GM12878 (cell line): ENCODE data around the gene ELMO2. TPM values are rescaled to one million over a fixed set of nuclear protein-coding genes. Genes with fewer than 3 reads are reported as not detected.

Experiments used
- BCL3 ChIP-seq: IDR thresholded peaks from 2 replicates; pipeline ENCODE4 v1.6.1; 2011; ENCODE audit warnings: borderline replicate concordance, low read depth, mild to moderate bottlenecking, moderate library complexity, low read length; ENCODE audit not compliant: insufficient read depth, poor library complexity, severe bottlenecking
- CREM ChIP-seq: IDR thresholded peaks from 2 replicates; pipeline ENCODE4 v1.6.1; 2014; ENCODE audit warnings: antibody characterized with exemption, low read depth
- CUX1 ChIP-seq: IDR thresholded peaks from 2 replicates; pipeline ENCODE4 v1.6.1; 2012; ENCODE audit warnings: improper control_type of control experiment, low read depth, low read length; ENCODE audit not compliant: insufficient replicate concordance
- DPF2 ChIP-seq: fragments of 450-650 bp; IDR thresholded peaks from 2 replicates; pipeline ENCODE4 v1.6.1; 2017; ENCODE audit warnings: mild to moderate bottlenecking
- IRF5 ChIP-seq: fragments of 450-650 bp; IDR thresholded peaks from 2 replicates; pipeline ENCODE4 v1.6.1; 2017; ENCODE audit warnings: borderline replicate concordance
- KDM1A ChIP-seq: fragments of 200-600 bp; sonication (generic); IDR thresholded peaks from 2 replicates; pipeline ENCODE4 v1.6.1; 2016; ENCODE audit warnings: borderline replicate concordance
- PAX8 ChIP-seq: fragments of 450-650 bp; IDR thresholded peaks from 2 replicates; pipeline ENCODE4 v1.6.1; 2017; ENCODE audit warnings: mild to moderate bottlenecking, moderate library complexity
- POLR2AphosphoS5 ChIP-seq: IDR thresholded peaks from 2 replicates; pipeline ENCODE4 v1.6.1; 2011; ENCODE audit warnings: mild to moderate bottlenecking, low read length, inconsistent platforms
- RB1 ChIP-seq: fragments of 450-650 bp; formaldehyde crosslinking; IDR thresholded peaks from 2 replicates; pipeline ENCODE4 v1.6.1; 2017; ENCODE audit warnings: mild to moderate bottlenecking, borderline replicate concordance
- RBBP5 ChIP-seq: fragments of 200-600 bp; sonication (generic); conservative IDR thresholded peaks from 2 replicates; pipeline ENCODE4 v1.6.1; 2016
- RFX5 ChIP-seq: IDR thresholded peaks from 2 replicates; pipeline ENCODE4 v1.6.1; 2011; ENCODE audit warnings: low read depth, low read length, improper control_type of control experiment
- RUNX3 ChIP-seq: IDR thresholded peaks from 2 replicates; pipeline ENCODE4 v1.6.1; 2012; ENCODE audit warnings: low read length, inconsistent platforms
- SMAD1 ChIP-seq: fragments of 450-650 bp; IDR thresholded peaks from 2 replicates; pipeline ENCODE4 v1.6.1; 2018; ENCODE audit warnings: mild to moderate bottlenecking, low read depth; ENCODE audit not compliant: partially characterized antibody
- STAT3 ChIP-seq: IDR thresholded peaks from 2 replicates; pipeline ENCODE4 v1.6.1; 2011; ENCODE audit warnings: low read depth, low read length, improper control_type of control experiment
- SUPT20H ChIP-seq: IDR thresholded peaks from 2 replicates; pipeline ENCODE4 v1.6.1; 2011; ENCODE audit warnings: low read depth, mild to moderate bottlenecking, low read length, moderate library complexity, borderline replicate concordance; ENCODE audit not compliant: control insufficient read depth
- TCF3 ChIP-seq: IDR thresholded peaks from 2 replicates; pipeline ENCODE4 v1.6.1; 2012; ENCODE audit warnings: low read depth, mild to moderate bottlenecking, low read length, borderline replicate concordance; ENCODE audit not compliant: insufficient read depth
- YBX1 ChIP-seq: fragments of 450-650 bp; IDR thresholded peaks from 2 replicates; pipeline ENCODE4 v1.6.1; 2016; ENCODE audit warnings: antibody characterized with exemption
- ZBTB40 ChIP-seq: fragments of 450-650 bp; IDR thresholded peaks from 2 replicates; pipeline ENCODE4 v1.6.1; 2016; ENCODE audit warnings: mild to moderate bottlenecking, moderate library complexity, borderline replicate concordance
- ZNF622 ChIP-seq: fragments of 450-650 bp; IDR thresholded peaks from 2 replicates; pipeline ENCODE4 v1.6.1; 2017; ENCODE audit warnings: mild to moderate bottlenecking, inconsistent platforms
- polyA plus RNA-seq, 11 experiments: library from polyadenylated mRNA; depleted of rRNA in 4 of 11; unstranded in 6 of 11; stranded (reverse) in 5 of 11; fragments of >200 nt; fragmentation: Nextera tagmentation in 4 of 11; fragmentation: Illumina TruSeq in 1 of 11; extraction: Ambion mirVana in 4 of 11; extraction: Trizol in 1 of 11; gene quantifications; 1 replicate in 1 of 11; 2 replicates in 10 of 11; pipeline versions ENCODE4 v1.2.1 to v1.2.3, GENCODE V29; 2011 to 2016; ENCODE audit warnings: inconsistent platforms in 2 of 11, missing spikeins in 2 of 11, low read depth in 1 of 11
- total RNA-seq, 4 experiments: library from RNA; depleted of rRNA in 3 of 4; stranded (reverse); fragments of >200 nt in 3 of 4; fragmentation: Illumina TruSeq in 1 of 4; extraction: Trizol in 1 of 4; gene quantifications; 2 replicates each; pipeline versions ENCODE4 v1.2.1 to v1.2.3, GENCODE V29; 2013 to 2021

The ELMO2 gene
- total and polyA plus RNA-seq, 10 of the 15 experiments (the other 5 are each of a cell fraction or from before 2014, with no cell fraction given): 14.2 to 40.2 (median 37.6) TPM

- TF ChIP-seq ZBTB40: no peak
- TF ChIP-seq ZNF622: no peak
- no peak for TF ChIP-seq RBBP5
- TF ChIP-seq RB1: no peak
- no peak for TF ChIP-seq SUPT20H
- TF ChIP-seq CUX1: no peak
- no peak for TF ChIP-seq POLR2AphosphoS5
- TF ChIP-seq STAT3: no peak
- TF ChIP-seq CREM: peak; percentile 83
- no peak for TF ChIP-seq RFX5
- TF ChIP-seq PAX8: no peak
- peak; percentile 79; the same call in 1 of the 2 replicates for TF ChIP-seq TCF3
- no peak for TF ChIP-seq YBX1
- TF ChIP-seq RUNX3: peak; percentile 91
- TF ChIP-seq DPF2: peak; percentile 79
- TF ChIP-seq BCL3: peak; percentile 75
- TF ChIP-seq IRF5: no peak
- no peak for TF ChIP-seq SMAD1
- no peak for TF ChIP-seq KDM1A
Observed at GRCh38 chr20:46359233-46359751, 47.1 kb downstream of the ELMO2 start (continued).
